ENCODE data around the gene USP31. TPM values are rescaled to one million over a fixed set of nuclear protein-coding genes. Genes with fewer than 3 reads are reported as not detected.

Gene USP31
- total RNA-seq, 1 experiment from 2014 or later: 17.4 TPM

- TF ChIP-seq USF2 (CRISPR knock-in tag; IDR thresholded peaks at IDR 0.05) (no peak), GRHL2 (CRISPR knock-in tag; IDR thresholded peaks at IDR 0.05; ENCODE audit: insufficient replicate concordance, severe bottlenecking) (no peak), ZNF263 (CRISPR knock-in tag; IDR thresholded peaks at IDR 0.05; ENCODE audit: low read depth) (no peak), E2F5 (CRISPR knock-in tag; IDR thresholded peaks at IDR 0.05) (0 out of 2 replicates have a peak, but pooled peaks have one; percentile 52), MYBL2 (CRISPR knock-in tag; IDR thresholded peaks at IDR 0.05) (no peak), IRF2 (CRISPR knock-in tag; IDR thresholded peaks at IDR 0.05; ENCODE audit: borderline replicate concordance, low read depth) (no peak), NR2C2 (CRISPR knock-in tag; IDR thresholded peaks at IDR 0.05) (no peak), FOXP4 (CRISPR knock-in tag; IDR thresholded peaks at IDR 0.05) (peak; percentile 82), ETV6 (CRISPR knock-in tag; IDR thresholded peaks at IDR 0.05) (peak; percentile 54; the same call in 1 of the 2 replicates), CDX4 (CRISPR knock-in tag; IDR thresholded peaks at IDR 0.05; ENCODE audit: borderline replicate concordance) (no peak), ZNF317 (CRISPR knock-in tag; IDR thresholded peaks at IDR 0.05; ENCODE audit: borderline replicate concordance, low read depth) (no peak), ZNF423 (CRISPR knock-in tag; IDR thresholded peaks at IDR 0.05) (no peak), ERG (CRISPR knock-in tag; IDR thresholded peaks at IDR 0.05) (no peak), ZNF416 (CRISPR knock-in tag; IDR thresholded peaks at IDR 0.05) (no peak)
Observed at GRCh38 chr16:23148513-23149266, 562 bp downstream of the USP31 start (continued).

- peaks cover 17% of the 10 kb centered on the region for H3K27me3 Mint-ChIP-seq (ENCODE audit: low read depth)
- H3K9me3 Mint-ChIP-seq: no peaks in the 10 kb centered on the region
- H3K27ac Mint-ChIP-seq: no peak overlapping the region
- H3K4me1 Mint-ChIP-seq: peaks cover 57% of the 10 kb centered on the region
- ATAC-seq (no peak), DNase-seq (ENCODE audit: low spot score) (no peak)
- TF ChIP-seq GABPB1 (CRISPR knock-in tag; IDR thresholded peaks at IDR 0.05): 0 out of 2 replicates have a peak, but pooled peaks have one; percentile 8
- no peak for TF ChIP-seq HMGXB4 (CRISPR knock-in tag; IDR thresholded peaks at IDR 0.05)
- TF ChIP-seq ATF3 (CRISPR knock-in tag; conservative IDR thresholded peaks at IDR 0.05): no peak
- H3K36me3 Mint-ChIP-seq: no peaks in the 10 kb centered on the region
- ChIA-PET POLR2A (no interaction called here), CTCF (interaction anchor here (1.0 to 1.5 kb wide), 2 partner anchors 87 to 269 kb away, joined by 3 to 4 read pairs; no protein-coding TSS in a partner anchor)
- H3K4me3 Mint-ChIP-seq: peak overlapping the region; percentile 92
Observed at GRCh38 chr16:23148166-23148512, 1.1 kb downstream of the USP31 start.

All from WTC11 (cell line).